Activated CD8-positive, alpha-beta memory T cell treated with anti-CD3 and anti-CD28 coated beads for 36 hours (primary cell): Measurements from ENCODE around the gene CBY2. TPM values are rescaled to one million over a fixed set of nuclear protein-coding genes. Genes with fewer than 3 reads are reported as not detected.
"Not testable (repeated sequence)": the region's sequence is repeated elsewhere in the genome, so short reads cannot be mapped to it uniquely, and the experiment has no call there.

Experiments
- CTCF ChIA-PET: fragments of 350-600 bp; sonication (Branson Sonifier 250); formaldehyde crosslinking; loops from one replicate; lab custom pipeline; 2021; ENCODE audit warnings: antibody characterized with exemption; lab: Charles Lee
- POLR2A ChIA-PET: fragments of 350-600 bp; sonication (Branson Sonifier 250); formaldehyde crosslinking; loops from one replicate; lab custom pipeline; 2021; ENCODE audit warnings: antibody characterized with exemption; lab: Charles Lee
- total RNA-seq, 2 experiments: library from RNA; stranded (reverse); gene quantifications; one replicate each; pipeline ENCODE4 v1.2.3, GENCODE V29; 2021

The CBY2 gene, protein sequence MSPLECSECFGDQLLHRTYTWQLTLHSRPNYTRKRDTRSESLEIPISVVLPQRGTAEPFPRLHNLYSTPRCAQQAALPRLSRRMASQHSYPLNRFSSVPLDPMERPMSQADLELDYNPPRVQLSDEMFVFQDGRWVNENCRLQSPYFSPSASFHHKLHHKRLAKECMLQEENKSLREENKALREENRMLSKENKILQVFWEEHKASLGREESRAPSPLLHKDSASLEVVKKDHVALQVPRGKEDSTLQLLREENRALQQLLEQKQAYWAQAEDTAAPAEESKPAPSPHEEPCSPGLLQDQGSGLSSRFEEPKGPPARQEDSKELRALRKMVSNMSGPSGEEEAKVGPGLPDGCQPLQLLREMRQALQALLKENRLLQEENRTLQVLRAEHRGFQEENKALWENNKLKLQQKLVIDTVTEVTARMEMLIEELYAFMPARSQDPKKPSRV
- total RNA-seq: not detected

- CTCF ChIA-PET: no interaction called here
- POLR2A ChIA-PET: no interaction called here
These were observed at the start of gene CBY2 for GRCh38 chr13:45702088-45702487. CBY2 (plus strand) TSS chr13:45702320; CDS start chr13:45702391, 71 bp downstream.

- CTCF ChIA-PET: no interaction called here
- POLR2A ChIA-PET: no interaction called here
These were observed 47.3 kb upstream of the CBY2 start for GRCh38 chr13:45654633-45655349.

GRCh38 chr13:45658586-45659235 lies 43.4 kb upstream of the CBY2 start:
- POLR2A ChIA-PET: no interaction called here
- CTCF ChIA-PET: no interaction called here

- CTCF ChIA-PET: no interaction called here
These were observed 42.6 kb upstream of the CBY2 start for GRCh38 chr13:45659536-45659935.

DNA sequence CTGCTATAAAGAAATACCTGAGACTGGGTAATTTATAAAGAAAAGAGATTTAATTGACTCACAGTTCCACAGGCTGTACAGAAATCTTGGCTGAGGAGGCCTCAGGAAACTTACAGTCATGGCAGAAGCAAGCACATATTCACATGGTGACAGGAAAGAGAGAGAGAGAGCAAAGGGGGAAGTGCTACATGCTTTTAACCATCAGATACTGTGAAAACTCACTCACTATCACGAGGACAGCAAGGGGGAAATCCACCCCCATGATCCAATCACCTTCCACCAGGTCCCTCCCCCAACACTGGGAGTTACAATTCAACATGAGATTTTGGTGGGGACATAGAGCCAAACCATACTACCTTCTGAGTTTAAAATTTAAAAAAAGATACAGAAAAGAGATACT lies 41.7 kb upstream of the CBY2 start:
- POLR2A ChIA-PET, CTCF ChIA-PET: not testable (repeated sequence)

More at GRCh38 chr13:45659536-45659935, 42.6 kb upstream of the CBY2 start:
- POLR2A ChIA-PET: no interaction called here

DNA sequence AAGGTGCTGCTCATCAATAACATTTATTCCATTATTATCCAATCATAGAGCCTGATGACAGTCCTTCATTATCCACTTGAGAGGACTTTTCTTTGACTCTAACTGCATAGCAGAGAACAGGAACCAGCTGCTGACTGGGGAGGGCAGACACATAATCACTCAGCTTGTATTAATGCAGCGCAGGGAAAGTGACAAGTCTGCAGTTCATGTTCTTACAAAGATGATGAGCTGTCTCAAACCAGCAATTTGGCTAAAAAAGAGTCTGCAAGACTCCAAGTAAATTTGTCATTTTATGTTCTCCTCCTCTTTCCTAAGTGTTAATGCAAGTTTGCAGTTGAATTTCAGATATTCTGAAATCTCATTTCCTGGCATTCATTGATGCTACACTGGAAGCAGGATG lies 40.0 kb upstream of the CBY2 start:
- CTCF ChIA-PET: no interaction called here
- POLR2A ChIA-PET: no interaction called here

DNA sequence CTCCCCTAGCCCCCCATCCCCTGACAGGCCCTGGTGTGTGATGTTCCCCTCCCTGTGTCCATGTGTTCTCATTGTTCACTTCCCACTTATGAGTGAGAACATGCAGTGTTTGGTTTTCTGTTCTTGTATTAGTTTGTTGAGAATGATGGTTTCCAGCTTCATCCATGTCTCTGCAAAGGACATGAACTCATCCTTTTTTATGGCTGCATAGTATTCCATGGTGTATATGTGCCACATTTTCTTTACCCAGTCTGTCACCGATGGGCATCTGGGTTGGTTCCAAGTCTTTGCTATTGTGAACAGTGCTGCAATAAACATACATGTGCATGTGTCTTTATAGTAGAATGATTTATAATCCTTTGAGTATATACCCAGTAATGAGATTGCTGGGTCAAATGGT lies 39.2 kb upstream of the CBY2 start:
- POLR2A ChIA-PET: not testable (repeated sequence)

DNA sequence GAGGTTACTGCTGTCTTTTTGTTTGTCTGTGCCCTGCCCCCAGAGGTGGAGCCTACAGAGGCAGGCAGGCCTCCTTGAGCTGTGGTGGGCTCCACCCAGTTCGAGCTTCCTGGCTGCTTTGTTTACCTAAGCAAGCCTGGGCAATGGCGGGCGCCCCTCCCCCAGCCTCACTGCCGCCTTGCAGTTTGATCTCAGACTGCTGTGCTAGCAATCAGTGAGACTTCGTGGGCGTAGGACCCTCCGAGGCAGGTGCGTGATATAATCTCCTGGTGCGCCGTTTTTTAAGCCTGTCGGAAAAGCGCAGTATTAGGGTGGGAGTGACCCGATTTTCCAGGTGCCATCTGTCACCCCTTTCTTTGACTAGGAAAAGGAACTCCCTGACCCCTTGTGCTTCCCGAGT lies 32.5 kb upstream of the CBY2 start:
- CTCF ChIA-PET, POLR2A ChIA-PET: not testable (repeated sequence)

More for the DNA sequence above, 39.2 kb upstream of the CBY2 start:
- CTCF ChIA-PET: not testable (repeated sequence)

- CTCF ChIA-PET: no interaction called here
- POLR2A ChIA-PET: no interaction called here
These were observed 31.8 kb upstream of the CBY2 start for GRCh38 chr13:45670189-45670885.

GRCh38 chr13:45674908-45675307 lies 27.2 kb upstream of the CBY2 start:
- ChIA-PET CTCF (no interaction called here), POLR2A (no interaction called here)

DNA sequence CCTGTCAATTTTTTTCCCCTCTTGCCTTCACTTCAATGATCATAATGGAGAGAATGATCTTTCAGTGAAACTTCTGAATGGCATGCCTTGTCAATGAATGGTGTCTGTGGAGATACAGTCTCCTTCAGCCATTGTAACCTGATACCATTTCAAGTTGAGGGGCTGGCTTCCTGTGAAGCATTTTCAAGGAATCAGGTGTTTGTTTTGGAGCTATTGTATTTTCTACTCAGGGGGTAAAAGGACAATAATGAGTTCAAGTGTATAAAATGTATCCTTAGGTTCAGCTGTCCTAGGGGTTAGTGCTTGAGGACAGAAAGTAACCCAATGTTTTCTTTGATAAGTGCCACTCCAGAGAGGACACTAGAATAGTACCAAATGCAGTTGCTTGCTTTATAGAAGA lies 23.8 kb upstream of the CBY2 start:
- ChIA-PET CTCF (no interaction called here), POLR2A (no interaction called here)

DNA sequence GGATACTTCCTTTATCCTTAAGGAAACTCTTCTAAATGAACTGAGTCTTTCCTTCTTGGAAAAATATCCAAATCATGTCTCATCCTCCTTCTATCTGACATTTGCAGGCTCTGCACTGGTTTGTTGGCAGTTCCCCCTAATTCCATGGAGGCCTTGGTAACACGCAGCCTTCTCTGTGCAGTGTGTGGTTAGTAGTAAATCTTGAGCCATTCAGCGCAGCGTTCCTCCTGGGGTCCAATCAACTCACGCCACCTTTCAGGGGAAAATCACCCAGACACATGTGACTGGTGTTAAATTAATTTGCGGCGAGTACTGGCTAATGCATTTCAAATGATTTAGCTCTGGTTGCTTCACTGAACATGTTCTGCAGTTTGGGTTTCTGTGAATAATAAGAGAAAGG lies 21.0 kb upstream of the CBY2 start:
- CTCF ChIA-PET: no interaction called here
- POLR2A ChIA-PET: no interaction called here

- POLR2A ChIA-PET: interaction anchor here (0.6 to 0.7 kb wide), 2 partner anchors 11 to 100 kb away, joined by 4 to 5 read pairs; no protein-coding TSS in a partner anchor
- CTCF ChIA-PET: no interaction called here
These were observed 19.6 kb upstream of the CBY2 start for GRCh38 chr13:45682494-45683008.

- ChIA-PET CTCF (no interaction called here), POLR2A (no interaction called here)
These were observed 18.4 kb upstream of the CBY2 start for GRCh38 chr13:45683701-45684100.

- POLR2A ChIA-PET: no interaction called here
- CTCF ChIA-PET: no interaction called here
These were observed 13.5 kb upstream of the CBY2 start for GRCh38 chr13:45688577-45688976.

- POLR2A ChIA-PET: no interaction called here
- CTCF ChIA-PET: no interaction called here
These were observed 11.5 kb upstream of the CBY2 start for GRCh38 chr13:45690636-45691035.

GRCh38 chr13:45691251-45691650 lies 10.9 kb upstream of the CBY2 start:
- CTCF ChIA-PET: no interaction called here
- POLR2A ChIA-PET: no interaction called here

DNA sequence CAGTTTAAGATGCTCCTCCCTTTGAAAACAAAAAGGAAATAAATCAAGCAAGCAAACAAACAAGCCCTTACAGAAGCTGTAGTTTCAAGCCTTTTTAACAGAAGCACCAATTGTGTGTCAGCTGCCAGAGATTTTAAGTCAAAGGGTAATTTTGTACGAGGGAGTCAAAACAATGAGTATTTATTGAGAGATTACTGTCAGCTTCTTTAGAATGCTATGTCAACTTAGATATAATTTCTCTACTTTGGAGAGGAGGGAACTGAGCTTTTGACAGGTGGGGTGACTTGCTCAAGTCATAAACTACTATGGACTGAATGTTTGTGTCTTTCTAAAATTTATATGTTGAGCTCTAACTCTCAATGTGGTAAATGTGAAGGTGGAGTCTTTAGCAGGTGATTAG lies 10.5 kb upstream of the CBY2 start:
- ChIA-PET POLR2A (no interaction called here), CTCF (interaction anchor here (1.4 kb wide), 1 partner anchor 10 kb away, joined by 3 read pairs; no protein-coding TSS in a partner anchor)

GRCh38 chr13:45695198-45695730 lies 6.9 kb upstream of the CBY2 start:
- POLR2A ChIA-PET: no interaction called here
- CTCF ChIA-PET: no interaction called here
